AG04450 (cell line): ENCODE data around the gene FAIM2. TPM values are rescaled to one million over a fixed set of nuclear protein-coding genes. Genes with fewer than 3 reads are reported as not detected.

ENCODE experiments used
- CTCF ChIA-PET: fragments of 300-600, 350-600 bp; formaldehyde crosslinking; extraction: SDS; loops from one replicate; lab custom pipeline; 2022; ENCODE audit warnings: antibody characterized with exemption, inconsistent platforms; lab: Charles Lee
- POLR2A ChIA-PET: fragments of 350-600 bp; formaldehyde crosslinking; extraction: SDS; loops from one replicate; lab custom pipeline; 2021; ENCODE audit warnings: antibody characterized with exemption, inconsistent platforms; lab: Yijun Ruan, JAX
- DNase-seq: peaks from one replicate; pipeline ENCODE4 v3.0.0-alpha.2; 2011; ENCODE audit warnings: low read depth, low spot score
- H3K27ac ChIP-seq: one replicate; pipeline ENCODE4 v1.5.1; 2012; ENCODE audit warnings: low read depth, low read length, control low read depth
- H3K27me3 ChIP-seq: one replicate; pipeline ENCODE4 v1.6.0; 2012; ENCODE audit warnings: low read length; ENCODE audit not compliant: control insufficient read depth, insufficient read depth
- H3K4me3 ChIP-seq: 2 replicates; pipeline ENCODE4 v1.5.1; 2011; ENCODE audit warnings: mild to moderate bottlenecking, low read depth, low read length, control low read depth
- H3K9me3 ChIP-seq: 2 replicates; pipeline ENCODE4 v1.5.1; 2012; ENCODE audit warnings: low read length; ENCODE audit not compliant: control insufficient read depth, insufficient read depth
- CTCF ChIP-seq: IDR thresholded peaks from 2 replicates; pipeline ENCODE4 v1.5.1; 2011; ENCODE audit warnings: low read depth, low read length, control low read depth, inconsistent platforms
- polyA plus RNA-seq: library from polyadenylated mRNA; depleted of rRNA; stranded (reverse); fragments of >200 nt; gene quantifications from 2 replicates; pipeline ENCODE4 v1.2.3, GENCODE V29; 2011

The FAIM2 gene
- polyA plus RNA-seq, 1 experiment, result 5.9 TPM

GRCh38 chr12:49923035-49923644, 19.4 kb upstream of the FAIM2 start:
- Histone ChIP-seq H3K9me3 (no peaks in the 10 kb centered on the region), H3K27me3 (peaks cover 3% of the 10 kb centered on the region), H3K27ac (no peak overlapping the region), H3K4me3 (no peak overlapping the region)
- CTCF ChIA-PET, result interaction anchor here (2.0 kb wide), 1 partner anchor 23 kb away, joined by 5 read pairs; no protein-coding TSS in a partner anchor
- DNase-seq, result no peak
- no peak for TF ChIP-seq CTCF
- POLR2A ChIA-PET, result no interaction called here

- Histone ChIP-seq H3K9me3 (no peaks in the 10 kb centered on the region), H3K27ac (no peak overlapping the region), H3K27me3 (peaks cover 3% of the 10 kb centered on the region), H3K4me3 (no peak overlapping the region)
- DNase-seq, result no peak
- TF ChIP-seq CTCF, result no peak
- POLR2A ChIA-PET, result no interaction called here
- CTCF ChIA-PET, result interaction anchor here (2.0 kb wide), 1 partner anchor 23 kb away, joined by 5 read pairs; no protein-coding TSS in a partner anchor
Measured at GRCh38 chr12:49922349-49923034, 18.8 kb upstream of the FAIM2 start.

- CTCF ChIA-PET, result no interaction called here
- Histone ChIP-seq H3K27me3 (peaks cover 3% of the 10 kb centered on the region), H3K4me3 (no peak overlapping the region), H3K9me3 (no peaks in the 10 kb centered on the region), H3K27ac (no peak overlapping the region)
- POLR2A ChIA-PET, result no interaction called here
- no peak for DNase-seq
- TF ChIP-seq CTCF, result no peak
Measured at GRCh38 chr12:49921936-49922335, 18.2 kb upstream of the FAIM2 start.

GRCh38 chr12:49921299-49921698, 17.6 kb upstream of the FAIM2 start:
- no peak for TF ChIP-seq CTCF

GRCh38 chr12:49920915-49921286, 17.2 kb upstream of the FAIM2 start:
- DNase-seq, result no peak
- Histone ChIP-seq H3K27ac (no peak overlapping the region), H3K27me3 (peaks cover 3% of the 10 kb centered on the region), H3K4me3 (no peak overlapping the region), H3K9me3 (no peaks in the 10 kb centered on the region)
- ChIA-PET POLR2A (no interaction called here), CTCF (interaction anchor here (2.5 kb wide), 1 partner anchor 25 kb away, joined by 7 read pairs; no protein-coding TSS in a partner anchor)
- TF ChIP-seq CTCF, result no peak

More at GRCh38 chr12:49921299-49921698, 17.6 kb upstream of the FAIM2 start:
- Histone ChIP-seq H3K9me3 (no peaks in the 10 kb centered on the region), H3K4me3 (no peak overlapping the region), H3K27me3 (peaks cover 3% of the 10 kb centered on the region), H3K27ac (no peak overlapping the region)
- no peak for DNase-seq
- CTCF ChIA-PET, result no interaction called here
- POLR2A ChIA-PET, result no interaction called here
